Vagina (tissue), 2 donors: ENCODE measurements around the gene TTLL11. TPM values are rescaled to one million over a fixed set of nuclear protein-coding genes. Genes with fewer than 3 reads are reported as not detected.

Experiments
- DNase-seq, 2 donors: peaks; one replicate each; pipeline ENCODE4 v3.0.0-alpha.2; 2017; ENCODE audit errors: extremely low spot score in 2 of 2
- H3K27ac ChIP-seq: fragments of 200-600 bp; sonication (generic); one replicate; pipeline ENCODE4 v1.5.1; 2019
- H3K27me3 ChIP-seq: fragments of 200-600 bp; sonication (generic); one replicate; pipeline ENCODE4 v1.5.1; 2019
- H3K36me3 ChIP-seq, 2 donors: fragments of 200-600 bp; sonication (generic); one replicate each; pipeline ENCODE4 v1.5.1; 2017 to 2019
- H3K4me1 ChIP-seq: fragments of 200-600 bp; sonication (generic); one replicate; pipeline ENCODE4 v1.5.1; 2019
- H3K4me3 ChIP-seq, 2 donors: fragments of 200-600 bp; sonication (generic); 1 replicate in 1 of 2; 2 replicates in 1 of 2; pipeline ENCODE4 v1.5.1; 2016 to 2019
- H3K9me3 ChIP-seq: fragments of 200-600 bp; sonication (generic); one replicate; pipeline ENCODE4 v1.5.1; 2019
- POLR2A ChIP-seq, 2 donors: fragments of 450-650 bp; IDR thresholded peaks; one replicate each; pipeline ENCODE4 v1.6.1; 2017; ENCODE audit warnings: antibody characterized with exemption in 2 of 2, mild to moderate bottlenecking in 2 of 2, moderate library complexity in 2 of 2
- POLR2AphosphoS5 ChIP-seq, 2 donors: sonication (generic); formaldehyde crosslinking; IDR thresholded peaks; one replicate each; pipeline ENCODE4 v1.9.0; 2017; ENCODE audit warnings: antibody characterized with exemption in 2 of 2, mild to moderate bottlenecking in 2 of 2, low read depth in 1 of 2; ENCODE audit not compliant: insufficient read depth in 1 of 2
- intact Hi-C: fragments of 100-400 bp; cut with DNase I; formaldehyde crosslinking; loops from one replicate; pipeline ENCODE4 v1.15.1; 2023
- total RNA-seq: library from RNA; depleted of rRNA; stranded (reverse); fragments of >200 nt; gene quantifications from one replicate; pipeline ENCODE4 v1.2.3, GENCODE V29; 2016
- TF ChIP-seq, protein P1 (sequence below), 3 experiments: fragments of 450-650 bp in 2 of 3; fragments of 200-600 bp in 1 of 3; sonication (generic) in 1 of 3; IDR thresholded peaks; one replicate each; pipeline ENCODE4 v1.5.1; 2017 to 2019; ENCODE audit warnings: antibody characterized with exemption in 3 of 3, mild to moderate bottlenecking in 2 of 3, moderate library complexity in 2 of 3

The TTLL11 gene
- total RNA-seq, 1 donor from 2014 or later, result 11.0 TPM

DNA sequence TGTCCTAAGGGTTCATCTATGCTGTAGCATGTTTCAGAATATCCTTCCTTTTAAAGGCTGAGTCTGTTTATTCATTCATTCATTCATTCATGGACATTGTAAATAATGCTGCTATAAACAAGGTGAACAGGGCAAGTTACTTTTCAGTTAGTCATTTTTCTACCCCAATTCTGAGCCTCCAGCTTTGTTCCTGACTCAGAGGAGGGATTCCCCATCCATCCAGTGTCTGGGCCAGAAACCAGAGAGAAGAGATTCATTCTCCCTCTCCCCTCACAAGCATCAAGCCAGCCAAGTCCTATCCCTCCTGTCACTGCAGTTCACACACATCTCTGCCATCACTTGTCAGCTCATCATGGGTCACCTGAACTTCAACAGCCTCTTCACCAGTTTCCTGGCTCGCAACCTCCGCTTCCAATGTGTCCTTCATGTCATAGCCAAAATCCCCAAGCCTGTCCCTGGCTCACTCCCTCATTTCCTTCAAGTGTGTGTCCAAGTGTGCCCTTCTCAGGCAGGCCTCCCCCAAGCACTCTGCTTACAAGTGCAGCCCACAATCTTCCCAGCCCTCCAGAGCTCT is 203.0 kb downstream of the TTLL11 start:
- H3K36me3 ChIP-seq, result no peaks in the 10 kb centered on the region
- intact Hi-C loops, result no loop called here
- H3K4me1 ChIP-seq, result peaks cover 8% of the 10 kb centered on the region
- no peaks in the 10 kb centered on the region for H3K9me3 ChIP-seq
- TF ChIP-seq POLR2AphosphoS5 (IDR thresholded peaks at IDR 0.05; ENCODE audit: insufficient read depth in 1 of 2, low read depth in 1 of 2), result no peak
- TF ChIP-seq POLR2A (IDR thresholded peaks at IDR 0.05), result no peak
- TF ChIP-seq, protein P1, sequence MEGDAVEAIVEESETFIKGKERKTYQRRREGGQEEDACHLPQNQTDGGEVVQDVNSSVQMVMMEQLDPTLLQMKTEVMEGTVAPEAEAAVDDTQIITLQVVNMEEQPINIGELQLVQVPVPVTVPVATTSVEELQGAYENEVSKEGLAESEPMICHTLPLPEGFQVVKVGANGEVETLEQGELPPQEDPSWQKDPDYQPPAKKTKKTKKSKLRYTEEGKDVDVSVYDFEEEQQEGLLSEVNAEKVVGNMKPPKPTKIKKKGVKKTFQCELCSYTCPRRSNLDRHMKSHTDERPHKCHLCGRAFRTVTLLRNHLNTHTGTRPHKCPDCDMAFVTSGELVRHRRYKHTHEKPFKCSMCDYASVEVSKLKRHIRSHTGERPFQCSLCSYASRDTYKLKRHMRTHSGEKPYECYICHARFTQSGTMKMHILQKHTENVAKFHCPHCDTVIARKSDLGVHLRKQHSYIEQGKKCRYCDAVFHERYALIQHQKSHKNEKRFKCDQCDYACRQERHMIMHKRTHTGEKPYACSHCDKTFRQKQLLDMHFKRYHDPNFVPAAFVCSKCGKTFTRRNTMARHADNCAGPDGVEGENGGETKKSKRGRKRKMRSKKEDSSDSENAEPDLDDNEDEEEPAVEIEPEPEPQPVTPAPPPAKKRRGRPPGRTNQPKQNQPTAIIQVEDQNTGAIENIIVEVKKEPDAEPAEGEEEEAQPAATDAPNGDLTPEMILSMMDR (IDR thresholded peaks at IDR 0.05), result no peak
- no peaks in the 10 kb centered on the region for H3K27me3 ChIP-seq
- no peak overlapping the region for H3K27ac ChIP-seq
- H3K4me3 ChIP-seq, result no peak overlapping the region
- DNase-seq, result no peak

DNA sequence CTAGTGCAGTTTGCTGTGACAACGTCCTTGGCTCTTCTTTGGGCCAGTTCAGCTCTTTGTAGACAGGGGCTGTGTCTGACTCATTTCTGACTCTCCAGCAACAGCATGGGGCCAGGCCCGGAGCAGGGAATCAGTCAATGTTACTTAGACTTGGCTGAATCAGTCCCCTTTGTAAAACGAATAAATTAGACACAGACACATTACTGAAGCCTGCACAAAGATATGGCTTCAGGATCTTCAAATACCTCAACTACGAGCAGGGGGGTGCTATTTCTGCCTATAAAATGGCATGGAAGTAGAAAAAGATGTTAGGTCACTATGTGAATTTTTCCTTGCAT is 204.7 kb downstream of the TTLL11 start:
- TF ChIP-seq, protein P1 (IDR thresholded peaks at IDR 0.05), result no peak
- TF ChIP-seq POLR2AphosphoS5 (IDR thresholded peaks at IDR 0.05; ENCODE audit: insufficient read depth in 1 of 2, low read depth in 1 of 2) (no peak), POLR2A (IDR thresholded peaks at IDR 0.05) (no peak)
- no peak for DNase-seq
- Histone ChIP-seq H3K4me1 (peaks cover 11% of the 10 kb centered on the region), H3K36me3 (no peaks in the 10 kb centered on the region), H3K9me3 (no peaks in the 10 kb centered on the region), H3K4me3 (no peak overlapping the region), H3K27ac (peak overlapping the region; percentile 63), H3K27me3 (no peaks in the 10 kb centered on the region)
- intact Hi-C loops, result no loop called here

DNA sequence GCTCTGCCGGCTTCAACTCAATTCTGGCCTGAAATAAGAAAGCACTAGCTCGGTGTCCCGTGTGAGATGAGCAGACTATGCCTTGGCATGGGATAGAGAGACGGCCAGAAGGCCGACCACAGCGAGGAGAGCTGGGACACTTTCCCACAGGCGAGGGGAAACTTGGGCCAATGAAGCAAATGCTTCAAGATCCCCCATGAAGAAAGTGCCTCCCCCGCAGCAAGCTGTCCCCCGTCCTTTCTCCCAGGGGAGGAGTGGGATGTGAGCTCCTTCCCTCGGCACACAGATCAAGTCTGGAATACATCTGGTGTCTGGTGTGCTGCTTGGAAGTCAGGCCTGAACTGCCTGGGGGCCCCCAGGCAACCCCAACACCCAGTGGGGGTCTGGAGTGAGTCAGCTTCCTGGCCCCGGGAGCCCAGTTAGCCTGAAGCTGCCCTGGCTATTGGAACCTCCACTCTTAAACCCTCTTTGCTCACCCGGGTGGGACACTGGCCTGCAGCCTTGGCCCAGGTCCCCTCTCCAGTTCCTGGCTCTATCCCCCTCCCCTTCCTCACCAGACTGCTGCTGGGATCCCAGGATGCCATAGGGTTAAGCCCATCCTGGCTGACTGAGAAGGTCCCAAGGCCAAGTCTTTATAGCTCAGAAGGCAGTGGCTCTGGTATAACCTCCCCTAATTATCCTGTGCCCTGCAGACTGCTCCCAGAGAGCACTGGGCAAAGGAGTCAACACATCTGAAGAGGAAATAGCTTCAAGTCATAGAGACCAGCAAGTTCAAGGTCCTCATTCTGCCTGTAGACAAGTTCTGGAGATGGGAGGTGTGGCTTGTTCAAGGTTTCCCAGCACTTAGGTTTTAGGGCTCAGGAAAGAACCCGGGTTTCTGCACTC is 205.3 kb downstream of the TTLL11 start:
- no peaks in the 10 kb centered on the region for H3K27me3 ChIP-seq
- no peaks in the 10 kb centered on the region for H3K36me3 ChIP-seq
- no peak overlapping the region for H3K4me3 ChIP-seq
- H3K27ac ChIP-seq, result peak overlapping the region; percentile 63
- DNase-seq, result no peak
- H3K9me3 ChIP-seq, result no peaks in the 10 kb centered on the region
- intact Hi-C loops, result no loop called here
- no peak for TF ChIP-seq POLR2AphosphoS5 (IDR thresholded peaks at IDR 0.05; ENCODE audit: insufficient read depth in 1 of 2, low read depth in 1 of 2)
- no peak for TF ChIP-seq POLR2A (IDR thresholded peaks at IDR 0.05)
- TF ChIP-seq, protein P1 (IDR thresholded peaks at IDR 0.05), result no peak
- peaks cover 11% of the 10 kb centered on the region for H3K4me1 ChIP-seq

DNA sequence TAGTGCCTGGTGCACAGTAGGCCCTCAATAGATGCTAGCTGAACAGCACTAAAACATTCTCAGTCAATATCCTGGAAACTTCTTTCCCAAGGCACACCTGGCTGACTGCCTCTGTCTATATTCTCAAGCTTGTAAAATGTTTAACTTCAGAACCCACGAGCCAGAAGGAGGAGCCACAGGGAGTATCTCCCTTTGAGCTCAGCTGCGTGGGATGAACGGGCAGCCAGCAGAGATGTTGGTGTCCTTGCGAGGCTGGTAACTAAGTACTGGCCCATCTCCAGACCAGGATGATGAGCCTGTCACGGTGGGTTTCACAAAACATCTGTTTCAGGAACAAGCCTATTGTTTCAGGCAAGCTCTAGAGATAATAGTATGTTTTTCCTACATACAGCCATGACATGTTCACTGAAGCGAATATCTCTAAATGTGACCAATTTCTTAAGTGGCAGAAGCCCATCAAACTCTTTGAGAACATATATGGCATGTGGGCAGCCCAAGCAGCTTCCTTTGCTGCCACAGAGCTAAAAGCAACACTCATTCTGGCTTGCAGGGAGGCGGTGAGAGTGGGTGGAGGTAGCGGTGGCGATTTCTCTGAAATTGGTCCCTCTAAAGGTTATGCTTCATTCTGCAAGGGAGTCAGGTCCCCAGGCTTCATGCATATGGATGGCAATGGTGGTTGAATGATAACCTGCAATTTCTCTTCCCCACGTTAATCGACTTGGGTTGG is 206.2 kb downstream of the TTLL11 start:
- Histone ChIP-seq H3K27ac (no peak overlapping the region), H3K4me3 (no peak overlapping the region), H3K4me1 (peaks cover 11% of the 10 kb centered on the region), H3K27me3 (no peaks in the 10 kb centered on the region), H3K36me3 (no peaks in the 10 kb centered on the region), H3K9me3 (no peaks in the 10 kb centered on the region)
- DNase-seq, result peak in 1 of 2 donors; percentile 69
- intact Hi-C loops, result no loop called here
- TF ChIP-seq POLR2A (IDR thresholded peaks at IDR 0.05), result no peak
- TF ChIP-seq POLR2AphosphoS5 (IDR thresholded peaks at IDR 0.05; ENCODE audit: insufficient read depth in 1 of 2, low read depth in 1 of 2), result no peak
- TF ChIP-seq, protein P1 (IDR thresholded peaks at IDR 0.05), result no peak
